Measurements from ENCODE around the gene GCAT.

DNA sequence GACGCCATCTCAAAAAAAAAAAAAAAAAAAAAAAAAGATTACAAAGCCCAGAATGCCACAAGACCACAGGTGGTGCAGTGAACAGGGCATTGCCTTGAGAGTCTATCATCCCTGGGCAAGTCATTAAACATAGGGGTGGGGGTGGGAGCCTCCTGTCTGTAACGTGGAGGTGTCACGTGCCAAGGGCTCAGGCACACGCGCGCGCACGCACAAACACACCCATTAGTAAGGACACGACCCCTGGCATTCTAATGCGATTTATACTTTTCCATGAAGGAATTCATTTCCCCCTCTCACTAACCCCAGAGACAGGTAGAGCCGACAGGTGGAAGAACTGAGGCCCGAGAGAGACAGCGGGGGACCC, 5.8 kb upstream of the GCAT start:
- TF ChIP-seq CTCF (IDR thresholded peaks at IDR 0.05) (no peak), POLR2A (IDR thresholded peaks at IDR 0.05) (no peak)

Measured in thyroid gland (tissue), 4 donors.